ENCODE measurements around the gene ANKS6. TPM values are rescaled to one million over a fixed set of nuclear protein-coding genes. Genes with fewer than 3 reads are reported as not detected.
A peak's percentile ranks its signal among the peaks of the same experiment; 100 is the strongest.

The ANKS6 gene
- total and polyA plus RNA-seq, 7 donors, result 2.5 to 6.2 (median 4.7) TPM

- H3K4me3 ChIP-seq, result peak overlapping the region; percentile 62
- 0 to 1% (median 1%) methylated on average over 24 to 46 of the region's 46 CpGs for WGBS, 3 donors
- ATAC-seq (no peak), DNase-seq (no peak)
- H3K36me3 ChIP-seq (ENCODE audit: insufficient read depth in 1 of 2, low read depth in 1 of 2), result no peaks in the 10 kb centered on the region
- no peak overlapping the region for H3K27ac ChIP-seq
- intact Hi-C loops (cut with DNase I), result no loop called here
- TF ChIP-seq, protein P1, sequence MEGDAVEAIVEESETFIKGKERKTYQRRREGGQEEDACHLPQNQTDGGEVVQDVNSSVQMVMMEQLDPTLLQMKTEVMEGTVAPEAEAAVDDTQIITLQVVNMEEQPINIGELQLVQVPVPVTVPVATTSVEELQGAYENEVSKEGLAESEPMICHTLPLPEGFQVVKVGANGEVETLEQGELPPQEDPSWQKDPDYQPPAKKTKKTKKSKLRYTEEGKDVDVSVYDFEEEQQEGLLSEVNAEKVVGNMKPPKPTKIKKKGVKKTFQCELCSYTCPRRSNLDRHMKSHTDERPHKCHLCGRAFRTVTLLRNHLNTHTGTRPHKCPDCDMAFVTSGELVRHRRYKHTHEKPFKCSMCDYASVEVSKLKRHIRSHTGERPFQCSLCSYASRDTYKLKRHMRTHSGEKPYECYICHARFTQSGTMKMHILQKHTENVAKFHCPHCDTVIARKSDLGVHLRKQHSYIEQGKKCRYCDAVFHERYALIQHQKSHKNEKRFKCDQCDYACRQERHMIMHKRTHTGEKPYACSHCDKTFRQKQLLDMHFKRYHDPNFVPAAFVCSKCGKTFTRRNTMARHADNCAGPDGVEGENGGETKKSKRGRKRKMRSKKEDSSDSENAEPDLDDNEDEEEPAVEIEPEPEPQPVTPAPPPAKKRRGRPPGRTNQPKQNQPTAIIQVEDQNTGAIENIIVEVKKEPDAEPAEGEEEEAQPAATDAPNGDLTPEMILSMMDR (IDR thresholded peaks at IDR 0.05), result no peak
- H3K4me1 ChIP-seq, result peaks cover 8% of the 10 kb centered on the region
- H3K27me3 ChIP-seq (ENCODE audit: insufficient read depth in 3 of 3, low read length in 2 of 3), result peaks cover 0 to 36% (median 5%) of the 10 kb centered on the region in 3 donors
- no peaks in the 10 kb centered on the region for H3K9me3 ChIP-seq
These were observed 11.4 kb upstream of the ANKS6 start for GRCh38 chr9:98807814-98808195.

DNA sequence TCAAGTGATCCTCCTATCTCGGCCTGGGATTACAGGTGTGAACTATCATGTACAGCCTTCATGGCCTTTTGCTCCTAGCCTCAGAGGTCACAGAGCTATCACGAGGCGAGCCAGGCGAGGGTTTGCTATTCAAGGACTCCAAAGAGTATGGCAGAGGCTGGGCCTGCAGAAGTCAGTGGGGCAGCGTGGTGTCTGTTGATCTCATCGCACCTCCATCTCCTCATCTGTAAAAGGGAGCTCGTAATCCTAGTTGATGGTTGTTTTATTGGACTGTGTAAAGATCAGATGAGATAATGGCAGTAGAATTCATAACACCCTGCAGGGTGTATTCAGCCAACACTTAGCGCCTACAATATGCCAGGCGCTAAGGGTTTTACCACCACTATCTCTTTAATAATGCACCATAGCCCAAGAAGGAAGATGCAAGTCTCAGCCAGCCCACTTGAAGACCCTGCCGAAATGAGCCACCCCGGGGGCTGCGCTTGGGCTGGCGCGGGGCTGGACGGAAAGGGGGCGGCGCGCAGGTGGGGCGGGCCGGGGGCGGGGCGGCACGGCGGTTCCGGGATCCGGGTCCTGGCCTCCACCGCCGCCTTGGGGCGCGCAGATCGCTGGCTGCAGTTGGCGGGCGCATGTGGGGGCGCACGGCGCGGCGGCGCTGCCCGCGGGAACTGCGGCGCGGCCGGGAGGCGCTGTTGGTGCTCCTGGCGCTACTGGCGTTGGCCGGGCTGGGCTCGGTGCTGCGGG, 10.9 kb upstream of the ANKS6 start, which contains the start of gene GALNT12:
GALNT12 (plus strand) TSS at position 601 of the 744 bp plus-strand sequence; CDS start at position 630, 29 bp downstream.
- TF ChIP-seq, protein P1 (IDR thresholded peaks at IDR 0.05), result no peak
- peak in 3 of 4 donors; percentile 27 to 48 (median 43) for ATAC-seq
- Histone ChIP-seq H3K4me3 (peak within 1 kb of the TSS; percentile 62), H3K27ac (no peak within 1 kb of the TSS), H3K4me1 (peaks cover 8% of the 10 kb centered on the region), H3K9me3 (no peaks in the 10 kb centered on the region), H3K27me3 (ENCODE audit: insufficient read depth in 3 of 3, low read length in 2 of 3) (peaks cover 0 to 33% (median 5%) of the 10 kb centered on the region in 3 donors), H3K36me3 (ENCODE audit: insufficient read depth in 1 of 2, low read depth in 1 of 2) (no peaks in the 10 kb centered on the region)
- peak in 1 of 2 donors; percentile 35 for DNase-seq
- intact Hi-C loops (cut with DNase I), result no loop called here
- 10 to 20% (median 13%) methylated on average over 27 to 51 of the region's 51 CpGs for WGBS, 3 donors

- Histone ChIP-seq H3K9me3 (no peaks in the 10 kb centered on the region), H3K27me3 (ENCODE audit: insufficient read depth in 3 of 3, low read length in 2 of 3) (peaks cover 0 to 32% (median 5%) of the 10 kb centered on the region in 3 donors), H3K36me3 (ENCODE audit: insufficient read depth in 1 of 2, low read depth in 1 of 2) (no peaks in the 10 kb centered on the region), H3K4me1 (peaks cover 8% of the 10 kb centered on the region), H3K4me3 (no peak overlapping the region), H3K27ac (no peak overlapping the region)
- intact Hi-C loops (cut with DNase I), result no loop called here
- WGBS, 3 donors, result 79 to 83% (median 81%) methylated on average over 8 of the region's 8 CpGs
- ATAC-seq (no peak), DNase-seq (no peak)
- TF ChIP-seq, protein P1 (IDR thresholded peaks at IDR 0.05), result peak; percentile 12
These were observed 10.2 kb upstream of the ANKS6 start for GRCh38 chr9:98806394-98807035.

DNA sequence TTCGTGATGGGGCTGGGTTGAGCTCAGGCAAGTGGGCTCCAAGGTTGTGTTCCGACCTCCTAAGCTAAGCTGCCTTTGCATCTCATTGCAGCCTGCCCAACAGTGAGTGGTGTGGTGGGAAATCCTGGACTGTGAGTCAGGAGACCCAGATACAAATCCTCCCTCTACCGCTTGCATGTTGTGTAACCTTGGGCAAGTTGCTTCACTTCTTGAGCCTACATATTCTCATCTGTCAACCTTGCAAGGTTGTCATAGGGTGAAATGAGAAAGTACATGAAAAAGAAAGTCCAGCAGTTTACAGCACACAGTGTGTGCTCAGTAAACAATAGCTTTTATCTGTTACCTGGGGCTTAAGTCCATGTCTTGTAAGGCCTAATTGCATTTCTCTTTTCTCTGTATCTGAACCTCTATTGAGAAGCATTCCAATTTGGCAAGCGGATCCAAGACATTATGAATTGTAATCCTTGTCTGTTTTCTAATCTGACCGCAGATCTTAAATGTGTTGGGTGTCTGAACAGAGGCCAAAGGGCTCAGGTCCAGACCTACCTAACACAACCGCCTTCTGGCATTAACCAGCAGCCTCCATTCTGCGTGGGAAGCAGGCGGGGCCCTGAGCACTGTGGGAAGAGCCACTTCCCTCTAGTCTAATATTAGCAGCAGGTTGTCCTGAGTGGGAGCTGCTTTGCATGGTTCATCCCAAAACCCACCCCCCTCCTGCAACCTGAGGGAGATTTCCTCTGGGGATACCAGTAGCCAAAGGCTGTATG, 9.3 kb upstream of the ANKS6 start:
- Histone ChIP-seq H3K27ac (no peak overlapping the region), H3K36me3 (ENCODE audit: insufficient read depth in 1 of 2, low read depth in 1 of 2) (no peaks in the 10 kb centered on the region), H3K4me3 (no peak overlapping the region), H3K9me3 (no peaks in the 10 kb centered on the region), H3K27me3 (ENCODE audit: insufficient read depth in 3 of 3, low read length in 2 of 3) (peaks cover 0 to 32% (median 5%) of the 10 kb centered on the region in 3 donors), H3K4me1 (peaks cover 8% of the 10 kb centered on the region)
- intact Hi-C loops (cut with DNase I), result no loop called here
- ATAC-seq (peak in 2 of 4 donors; percentile 36 to 53), DNase-seq (no peak)
- 71 to 77% (median 76%) methylated on average over 8 of the region's 8 CpGs for WGBS, 3 donors
- TF ChIP-seq, protein P1 (IDR thresholded peaks at IDR 0.05), result no peak
